ENCODE measurements around the gene BBOX1.

DNA sequence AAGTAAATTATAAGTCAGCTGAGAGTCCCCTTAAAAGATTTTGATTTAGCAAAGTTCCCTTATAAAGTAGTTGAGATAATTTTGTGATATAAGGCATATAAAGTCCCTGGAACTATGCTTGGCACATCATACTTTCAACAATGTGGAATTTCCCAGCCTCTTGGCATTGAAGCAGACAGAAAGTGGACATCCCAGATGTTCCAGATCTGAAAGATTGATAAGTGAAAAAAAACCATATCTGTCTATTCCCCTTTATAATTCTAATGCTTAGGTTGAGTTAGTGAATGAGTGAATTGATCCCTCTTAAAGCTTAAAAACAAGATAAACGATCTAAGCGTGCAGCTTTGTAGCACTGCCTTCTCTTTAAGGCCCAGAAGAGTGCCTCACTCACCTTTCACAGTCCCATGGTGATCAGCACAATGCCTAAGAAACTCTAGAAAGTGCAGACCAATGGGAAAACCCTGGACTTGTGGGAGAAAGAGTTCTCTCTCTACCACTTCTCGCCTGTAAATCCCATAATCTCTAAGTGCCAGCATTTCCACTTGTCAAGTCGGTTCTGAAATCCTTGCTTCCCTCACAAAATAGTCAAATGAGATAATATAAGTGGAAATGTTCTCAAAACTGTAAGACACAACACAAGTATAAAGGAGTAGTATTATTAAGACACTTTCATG lies 28.9 kb upstream of the BBOX1 start:
- TF ChIP-seq POLR2A (IDR thresholded peaks at IDR 0.05; ENCODE audit: low read depth, low read length) (no peak), SMC3 (IDR thresholded peaks at IDR 0.05; ENCODE audit: low read depth, low read length) (no peak), CHD1 (IDR thresholded peaks at IDR 0.05; ENCODE audit: low read depth, low read length) (no peak), MAZ (IDR thresholded peaks at IDR 0.05; ENCODE audit: borderline replicate concordance, low read depth, low read length) (no peak), CEBPB (IDR thresholded peaks at IDR 0.05; ENCODE audit: low read depth, low read length) (no peak), BHLHE40 (IDR thresholded peaks at IDR 0.05; ENCODE audit: low read depth, low read length) (no peak), RFX5 (IDR thresholded peaks at IDR 0.05; ENCODE audit: low read depth, low read length) (no peak), RAD21 (IDR thresholded peaks at IDR 0.05; ENCODE audit: low read length) (no peak)
- TF ChIP-seq, protein P1, sequence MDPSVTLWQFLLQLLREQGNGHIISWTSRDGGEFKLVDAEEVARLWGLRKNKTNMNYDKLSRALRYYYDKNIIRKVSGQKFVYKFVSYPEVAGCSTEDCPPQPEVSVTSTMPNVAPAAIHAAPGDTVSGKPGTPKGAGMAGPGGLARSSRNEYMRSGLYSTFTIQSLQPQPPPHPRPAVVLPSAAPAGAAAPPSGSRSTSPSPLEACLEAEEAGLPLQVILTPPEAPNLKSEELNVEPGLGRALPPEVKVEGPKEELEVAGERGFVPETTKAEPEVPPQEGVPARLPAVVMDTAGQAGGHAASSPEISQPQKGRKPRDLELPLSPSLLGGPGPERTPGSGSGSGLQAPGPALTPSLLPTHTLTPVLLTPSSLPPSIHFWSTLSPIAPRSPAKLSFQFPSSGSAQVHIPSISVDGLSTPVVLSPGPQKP (IDR thresholded peaks at IDR 0.05; ENCODE audit: borderline replicate concordance, low read depth, low read length), result no peak
- TF ChIP-seq, protein P2, sequence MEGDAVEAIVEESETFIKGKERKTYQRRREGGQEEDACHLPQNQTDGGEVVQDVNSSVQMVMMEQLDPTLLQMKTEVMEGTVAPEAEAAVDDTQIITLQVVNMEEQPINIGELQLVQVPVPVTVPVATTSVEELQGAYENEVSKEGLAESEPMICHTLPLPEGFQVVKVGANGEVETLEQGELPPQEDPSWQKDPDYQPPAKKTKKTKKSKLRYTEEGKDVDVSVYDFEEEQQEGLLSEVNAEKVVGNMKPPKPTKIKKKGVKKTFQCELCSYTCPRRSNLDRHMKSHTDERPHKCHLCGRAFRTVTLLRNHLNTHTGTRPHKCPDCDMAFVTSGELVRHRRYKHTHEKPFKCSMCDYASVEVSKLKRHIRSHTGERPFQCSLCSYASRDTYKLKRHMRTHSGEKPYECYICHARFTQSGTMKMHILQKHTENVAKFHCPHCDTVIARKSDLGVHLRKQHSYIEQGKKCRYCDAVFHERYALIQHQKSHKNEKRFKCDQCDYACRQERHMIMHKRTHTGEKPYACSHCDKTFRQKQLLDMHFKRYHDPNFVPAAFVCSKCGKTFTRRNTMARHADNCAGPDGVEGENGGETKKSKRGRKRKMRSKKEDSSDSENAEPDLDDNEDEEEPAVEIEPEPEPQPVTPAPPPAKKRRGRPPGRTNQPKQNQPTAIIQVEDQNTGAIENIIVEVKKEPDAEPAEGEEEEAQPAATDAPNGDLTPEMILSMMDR (conservative IDR thresholded peaks at IDR 0.05; ENCODE audit: low read depth, low read length), result no peak

All from IMR-90 (cell line).